Measurements from ENCODE around the gene DYNLT2. TPM values are rescaled to one million over a fixed set of nuclear protein-coding genes. Genes with fewer than 3 reads are reported as not detected.

DYNLT2 gene
- polyA plus RNA-seq, 1 of the 3 experiments (the other 2 are of a cell fraction): 0.81 TPM

DNA sequence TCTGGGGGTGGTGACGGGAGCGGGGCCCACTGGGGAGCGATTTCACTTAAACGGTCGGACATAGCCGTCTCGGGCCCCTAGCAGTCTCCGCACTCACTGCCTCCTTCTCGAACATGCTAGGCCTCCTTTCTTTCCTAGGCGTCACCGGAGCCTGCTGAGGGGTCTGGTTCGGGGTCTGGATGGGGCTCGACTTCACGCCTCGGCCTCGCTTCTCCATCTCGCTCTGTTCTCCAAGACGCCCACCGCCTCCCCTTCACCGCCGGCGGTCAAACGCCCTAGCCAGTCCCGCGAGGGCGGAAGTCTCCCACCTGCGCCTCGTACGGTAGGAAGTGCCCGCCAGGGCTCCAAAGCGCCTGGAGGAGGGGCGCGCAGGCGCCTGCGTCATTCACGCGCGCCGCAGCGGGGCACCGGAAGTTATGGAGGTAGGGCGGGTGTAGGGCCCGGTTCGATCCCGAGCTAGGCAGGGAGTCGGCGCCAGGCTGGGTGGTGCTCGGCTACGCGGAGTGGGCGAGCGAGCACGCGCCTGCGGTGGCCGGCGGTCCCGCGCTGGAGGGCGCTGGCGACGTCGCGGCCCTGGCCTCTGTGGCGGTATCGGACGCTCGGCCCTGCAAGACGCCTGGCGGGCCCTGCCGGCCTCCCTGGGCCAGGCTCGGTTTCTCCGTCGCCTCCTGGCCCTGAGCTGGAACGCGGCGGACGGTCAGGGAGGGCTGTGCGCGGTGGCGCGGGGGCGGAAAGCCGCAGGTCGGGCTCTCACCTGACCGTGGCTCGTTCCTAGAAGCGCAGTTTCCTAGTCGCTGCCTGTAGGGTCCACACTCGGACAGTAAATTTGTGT lies at the start of gene DYNLT2, which contains the start of gene ERMARD (continued):
- TF ChIP-seq, protein P1, sequence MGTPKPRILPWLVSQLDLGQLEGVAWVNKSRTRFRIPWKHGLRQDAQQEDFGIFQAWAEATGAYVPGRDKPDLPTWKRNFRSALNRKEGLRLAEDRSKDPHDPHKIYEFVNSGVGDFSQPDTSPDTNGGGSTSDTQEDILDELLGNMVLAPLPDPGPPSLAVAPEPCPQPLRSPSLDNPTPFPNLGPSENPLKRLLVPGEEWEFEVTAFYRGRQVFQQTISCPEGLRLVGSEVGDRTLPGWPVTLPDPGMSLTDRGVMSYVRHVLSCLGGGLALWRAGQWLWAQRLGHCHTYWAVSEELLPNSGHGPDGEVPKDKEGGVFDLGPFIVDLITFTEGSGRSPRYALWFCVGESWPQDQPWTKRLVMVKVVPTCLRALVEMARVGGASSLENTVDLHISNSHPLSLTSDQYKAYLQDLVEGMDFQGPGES (IDR thresholded peaks at IDR 0.05; ENCODE audit: low read depth, low read length): no peak
- TF ChIP-seq SMC3 (IDR thresholded peaks at IDR 0.05; ENCODE audit: low read depth, low read length): no peak; the same call in 1 of the 2 replicates
- TF ChIP-seq, protein P2, sequence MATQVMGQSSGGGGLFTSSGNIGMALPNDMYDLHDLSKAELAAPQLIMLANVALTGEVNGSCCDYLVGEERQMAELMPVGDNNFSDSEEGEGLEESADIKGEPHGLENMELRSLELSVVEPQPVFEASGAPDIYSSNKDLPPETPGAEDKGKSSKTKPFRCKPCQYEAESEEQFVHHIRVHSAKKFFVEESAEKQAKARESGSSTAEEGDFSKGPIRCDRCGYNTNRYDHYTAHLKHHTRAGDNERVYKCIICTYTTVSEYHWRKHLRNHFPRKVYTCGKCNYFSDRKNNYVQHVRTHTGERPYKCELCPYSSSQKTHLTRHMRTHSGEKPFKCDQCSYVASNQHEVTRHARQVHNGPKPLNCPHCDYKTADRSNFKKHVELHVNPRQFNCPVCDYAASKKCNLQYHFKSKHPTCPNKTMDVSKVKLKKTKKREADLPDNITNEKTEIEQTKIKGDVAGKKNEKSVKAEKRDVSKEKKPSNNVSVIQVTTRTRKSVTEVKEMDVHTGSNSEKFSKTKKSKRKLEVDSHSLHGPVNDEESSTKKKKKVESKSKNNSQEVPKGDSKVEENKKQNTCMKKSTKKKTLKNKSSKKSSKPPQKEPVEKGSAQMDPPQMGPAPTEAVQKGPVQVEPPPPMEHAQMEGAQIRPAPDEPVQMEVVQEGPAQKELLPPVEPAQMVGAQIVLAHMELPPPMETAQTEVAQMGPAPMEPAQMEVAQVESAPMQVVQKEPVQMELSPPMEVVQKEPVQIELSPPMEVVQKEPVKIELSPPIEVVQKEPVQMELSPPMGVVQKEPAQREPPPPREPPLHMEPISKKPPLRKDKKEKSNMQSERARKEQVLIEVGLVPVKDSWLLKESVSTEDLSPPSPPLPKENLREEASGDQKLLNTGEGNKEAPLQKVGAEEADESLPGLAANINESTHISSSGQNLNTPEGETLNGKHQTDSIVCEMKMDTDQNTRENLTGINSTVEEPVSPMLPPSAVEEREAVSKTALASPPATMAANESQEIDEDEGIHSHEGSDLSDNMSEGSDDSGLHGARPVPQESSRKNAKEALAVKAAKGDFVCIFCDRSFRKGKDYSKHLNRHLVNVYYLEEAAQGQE (IDR thresholded peaks at IDR 0.05; ENCODE audit: low read depth, low read length): no peak
- no peak for TF ChIP-seq TEAD4 (IDR thresholded peaks at IDR 0.05; ENCODE audit: borderline replicate concordance, insufficient read depth)
- TF ChIP-seq, protein P3, sequence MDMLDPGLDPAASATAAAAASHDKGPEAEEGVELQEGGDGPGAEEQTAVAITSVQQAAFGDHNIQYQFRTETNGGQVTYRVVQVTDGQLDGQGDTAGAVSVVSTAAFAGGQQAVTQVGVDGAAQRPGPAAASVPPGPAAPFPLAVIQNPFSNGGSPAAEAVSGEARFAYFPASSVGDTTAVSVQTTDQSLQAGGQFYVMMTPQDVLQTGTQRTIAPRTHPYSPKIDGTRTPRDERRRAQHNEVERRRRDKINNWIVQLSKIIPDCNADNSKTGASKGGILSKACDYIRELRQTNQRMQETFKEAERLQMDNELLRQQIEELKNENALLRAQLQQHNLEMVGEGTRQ (IDR thresholded peaks at IDR 0.05; ENCODE audit: borderline replicate concordance, low read depth, low read length): no peak
- peak; percentile 86 for TF ChIP-seq GABPA (IDR thresholded peaks at IDR 0.05; ENCODE audit: low read depth)

DNA sequence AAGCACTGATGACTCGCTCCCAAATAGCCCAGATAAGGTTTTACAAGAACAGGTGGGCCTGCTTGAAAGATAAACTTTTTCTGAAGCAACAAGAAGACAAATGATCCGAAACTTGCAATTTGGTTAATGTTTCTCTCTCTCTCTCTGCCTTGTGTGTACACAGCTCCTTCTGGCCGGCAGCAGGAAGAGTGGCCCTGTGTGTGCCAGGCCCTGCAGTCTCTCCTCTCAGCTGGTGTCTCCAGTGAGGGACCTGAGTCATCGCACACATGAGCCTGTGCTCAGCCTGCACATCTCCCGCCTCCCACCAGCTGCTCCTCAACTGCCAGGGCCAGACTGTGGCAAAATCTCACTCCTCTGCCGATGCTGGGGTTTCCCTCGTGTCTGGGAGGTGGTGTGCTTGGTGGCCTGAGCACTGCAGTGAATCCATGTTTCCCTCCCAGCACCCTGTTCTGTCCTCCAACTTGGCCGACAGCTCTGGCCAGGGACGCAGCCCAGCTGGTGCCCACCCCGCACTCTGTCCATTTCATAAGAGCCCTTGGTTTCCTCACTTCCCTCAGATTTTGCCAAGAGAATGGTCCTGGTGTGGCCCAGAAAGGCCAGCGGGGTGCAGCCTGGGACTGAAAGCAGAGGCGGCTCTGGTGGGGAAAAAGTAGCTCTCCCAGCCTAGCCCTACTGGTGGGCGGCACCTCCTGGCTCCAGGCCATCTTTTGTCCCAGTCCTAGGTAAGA lies 49.5 kb upstream of the DYNLT2 start:
- Histone ChIP-seq H3K9me2 (no peaks in the 10 kb centered on the region), H3K27me3 (ENCODE audit: insufficient read depth) (0 out of 2 replicates have a peak, but pooled peaks cover 6% of the 10 kb centered on the region), H2AFZ (ENCODE audit: low read depth) (0 out of 2 replicates have a peak overlapping the region, but pooled peaks have one; percentile 14), H3K9me3 (no peaks in the 10 kb centered on the region), H3K27ac (ENCODE audit: low read depth in 2 of 2, low read length in 1 of 2) (no peak overlapping the region), H3K79me2 (ENCODE audit: insufficient read depth) (no peaks in the 10 kb centered on the region), H3K9ac (no peak overlapping the region), H3K4me3 (ENCODE audit: low read depth in 2 of 2, low read length in 1 of 2) (no peak overlapping the region), H3F3A (replicated peaks; ENCODE audit: insufficient read depth) (no peaks in the 10 kb centered on the region), H3K4me1 (ENCODE audit: control insufficient read depth in 1 of 2, insufficient read depth in 2 of 2, low read depth in 1 of 2, low read length in 1 of 2) (no peaks in the 10 kb centered on the region; a peak in 1 of 4 replicates), H3K36me3 (replicated peaks in 1 of 2; ENCODE audit: control insufficient read depth in 1 of 2, insufficient read depth in 2 of 2, low read length in 1 of 2) (no peaks in the 10 kb centered on the region), H3K4me2 (peak overlapping the region; percentile 15; the same call in 1 of the 2 replicates), H4K20me1 (ENCODE audit: insufficient read depth) (no peaks in the 10 kb centered on the region)
- 68% methylated on average over 11 of the region's 13 CpGs for WGBS (ENCODE audit: low lambda C conversion rate)
- TF ChIP-seq RCOR1 (IDR thresholded peaks at IDR 0.05; ENCODE audit: low read length) (no peak), JUND (IDR thresholded peaks at IDR 0.05) (0 out of 2 replicates have a peak, but pooled peaks have one; percentile 3)
- ChIA-PET CTCF (interaction anchor here (0.9 to 10.9 kb wide), 4 partner anchors 10 to 48 kb away, joined by 3 to 80 read pairs (median 4); no protein-coding TSS in a partner anchor), POLR2A (no interaction called here)
- DNase-seq: no peak
